Hepatocyte (in vitro differentiated cells): ENCODE results near the gene POU3F3.

Experiments
- EZH2 ChIP-seq: fragments of 200-600 bp; sonication (generic); IDR thresholded peaks from 2 replicates; pipeline ENCODE4 v1.6.1; 2016; ENCODE audit warnings: antibody characterized with exemption, mild to moderate bottlenecking, borderline replicate concordance
- EZH2phosphoT487 ChIP-seq: fragments of 200-600 bp; sonication (generic); IDR thresholded peaks from one replicate; pipeline ENCODE4 v1.6.1; 2018; ENCODE audit warnings: antibody characterized with exemption, mild to moderate bottlenecking, low read depth, moderate library complexity; ENCODE audit not compliant: unreplicated experiment, severe bottlenecking
- TF ChIP-seq, protein P1 (sequence below): fragments of 200-600 bp; sonication (generic); IDR thresholded peaks from 2 replicates; pipeline ENCODE4 v1.5.1; 2016; ENCODE audit warnings: antibody characterized with exemption, mild to moderate bottlenecking; ENCODE audit not compliant: poor library complexity

GRCh38 chr2:104854498-104855220 lies 744 bp downstream of the POU3F3 start:
- TF ChIP-seq, protein P1, sequence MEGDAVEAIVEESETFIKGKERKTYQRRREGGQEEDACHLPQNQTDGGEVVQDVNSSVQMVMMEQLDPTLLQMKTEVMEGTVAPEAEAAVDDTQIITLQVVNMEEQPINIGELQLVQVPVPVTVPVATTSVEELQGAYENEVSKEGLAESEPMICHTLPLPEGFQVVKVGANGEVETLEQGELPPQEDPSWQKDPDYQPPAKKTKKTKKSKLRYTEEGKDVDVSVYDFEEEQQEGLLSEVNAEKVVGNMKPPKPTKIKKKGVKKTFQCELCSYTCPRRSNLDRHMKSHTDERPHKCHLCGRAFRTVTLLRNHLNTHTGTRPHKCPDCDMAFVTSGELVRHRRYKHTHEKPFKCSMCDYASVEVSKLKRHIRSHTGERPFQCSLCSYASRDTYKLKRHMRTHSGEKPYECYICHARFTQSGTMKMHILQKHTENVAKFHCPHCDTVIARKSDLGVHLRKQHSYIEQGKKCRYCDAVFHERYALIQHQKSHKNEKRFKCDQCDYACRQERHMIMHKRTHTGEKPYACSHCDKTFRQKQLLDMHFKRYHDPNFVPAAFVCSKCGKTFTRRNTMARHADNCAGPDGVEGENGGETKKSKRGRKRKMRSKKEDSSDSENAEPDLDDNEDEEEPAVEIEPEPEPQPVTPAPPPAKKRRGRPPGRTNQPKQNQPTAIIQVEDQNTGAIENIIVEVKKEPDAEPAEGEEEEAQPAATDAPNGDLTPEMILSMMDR: no peak
- peak; percentile 100 for TF ChIP-seq EZH2
- TF ChIP-seq EZH2phosphoT487: peak; percentile 92
